Measurements from ENCODE around the gene TTC28. TPM values are rescaled to one million over a fixed set of nuclear protein-coding genes. Genes with fewer than 3 reads are reported as not detected.

Gene TTC28
- total RNA-seq, 1 experiment from 2014 or later = 0.12 TPM

- Histone ChIP-seq H3K9me2 (ENCODE audit: insufficient read depth) (no peaks in the 10 kb centered on the region), H3K9me3 (ENCODE audit: control insufficient read depth in 1 of 2, insufficient read depth in 1 of 2, low read depth in 1 of 2, low read length in 2 of 2) (no peaks in the 10 kb centered on the region), H3K36me3 (ENCODE audit: control insufficient read depth in 1 of 2, insufficient read depth in 2 of 2, low read length in 2 of 2) (no peaks in the 10 kb centered on the region), H3K4me3 (replicated peaks in 1 of 2; ENCODE audit: low read depth in 1 of 2, low read length in 2 of 2) (no peak overlapping the region), H3K9ac (ENCODE audit: low read length) (no peak overlapping the region), H4K20me1 (ENCODE audit: insufficient read depth) (no peaks in the 10 kb centered on the region), H3K4me1 (ENCODE audit: control insufficient read depth in 1 of 2, insufficient read depth in 2 of 2, low read length in 2 of 2) (no peaks in the 10 kb centered on the region), H3K27ac (ENCODE audit: low read depth, low read length) (no peak overlapping the region), H2AFZ (ENCODE audit: low read depth, low read length, poor library complexity, severe bottlenecking) (no peak overlapping the region), H3K27me3 (ENCODE audit: insufficient read depth, low read length) (peaks cover 56% of the 10 kb centered on the region), H3K4me2 (ENCODE audit: low read length) (no peak overlapping the region), H3K79me2 (ENCODE audit: insufficient read depth, low read length) (no peaks in the 10 kb centered on the region)
- CTCF ChIA-PET = interaction anchor here (3.0 kb wide), 1 partner anchor 19 kb away, joined by 9 read pairs; no protein-coding TSS in a partner anchor
- intact Hi-C loops (cut with micrococcal nuclease) = no loop called here
- BruUV-seq (replicated peaks) = no TSS peak
- POLR2A ChIA-PET = no interaction called here
- DNase-seq (ENCODE audit: low read depth, low spot score) = no peak
- ATAC-seq = no peak
- TF ChIP-seq RAD21 (IDR thresholded peaks at IDR 0.05; ENCODE audit: low read depth) = no peak
- TF ChIP-seq EZH2phosphoT487 (IDR thresholded peaks at IDR 0.05; ENCODE audit: borderline replicate concordance) = no peak
- no peak for TF ChIP-seq ZBTB33 (IDR thresholded peaks at IDR 0.05; ENCODE audit: extremely low read depth, insufficient replicate concordance, low read length)
- no peak for TF ChIP-seq SP1 (IDR thresholded peaks at IDR 0.05; ENCODE audit: low read depth)
- TF ChIP-seq SIN3A (IDR thresholded peaks at IDR 0.05; ENCODE audit: low read depth) = no peak
- TF ChIP-seq, protein P1, sequence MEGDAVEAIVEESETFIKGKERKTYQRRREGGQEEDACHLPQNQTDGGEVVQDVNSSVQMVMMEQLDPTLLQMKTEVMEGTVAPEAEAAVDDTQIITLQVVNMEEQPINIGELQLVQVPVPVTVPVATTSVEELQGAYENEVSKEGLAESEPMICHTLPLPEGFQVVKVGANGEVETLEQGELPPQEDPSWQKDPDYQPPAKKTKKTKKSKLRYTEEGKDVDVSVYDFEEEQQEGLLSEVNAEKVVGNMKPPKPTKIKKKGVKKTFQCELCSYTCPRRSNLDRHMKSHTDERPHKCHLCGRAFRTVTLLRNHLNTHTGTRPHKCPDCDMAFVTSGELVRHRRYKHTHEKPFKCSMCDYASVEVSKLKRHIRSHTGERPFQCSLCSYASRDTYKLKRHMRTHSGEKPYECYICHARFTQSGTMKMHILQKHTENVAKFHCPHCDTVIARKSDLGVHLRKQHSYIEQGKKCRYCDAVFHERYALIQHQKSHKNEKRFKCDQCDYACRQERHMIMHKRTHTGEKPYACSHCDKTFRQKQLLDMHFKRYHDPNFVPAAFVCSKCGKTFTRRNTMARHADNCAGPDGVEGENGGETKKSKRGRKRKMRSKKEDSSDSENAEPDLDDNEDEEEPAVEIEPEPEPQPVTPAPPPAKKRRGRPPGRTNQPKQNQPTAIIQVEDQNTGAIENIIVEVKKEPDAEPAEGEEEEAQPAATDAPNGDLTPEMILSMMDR (IDR thresholded peaks at IDR 0.05 in 2 of 3, conservative IDR thresholded peaks at IDR 0.05 in 1 of 3; ENCODE audit: borderline replicate concordance in 1 of 3, insufficient read depth in 1 of 3, low read depth in 2 of 3, low read length in 2 of 3) = no peak
- TF ChIP-seq EGR1 (IDR thresholded peaks at IDR 0.05; ENCODE audit: low read depth) = no peak
- no peak for TF ChIP-seq FOSL1 (IDR thresholded peaks at IDR 0.05; ENCODE audit: low read depth)
- TF ChIP-seq JUND (IDR thresholded peaks at IDR 0.05) = no peak
- no peak for TF ChIP-seq ZFX (IDR thresholded peaks at IDR 0.05)
- no peak for TF ChIP-seq ZNF274 (IDR thresholded peaks at IDR 0.05; ENCODE audit: low read depth, low read length)
- no peak for TF ChIP-seq YY1 (IDR thresholded peaks at IDR 0.05; ENCODE audit: extremely low read depth, insufficient replicate concordance, low read depth, low read length)
- TF ChIP-seq POLR2A (IDR thresholded peaks at IDR 0.05; ENCODE audit: borderline replicate concordance, extremely low read depth, insufficient read depth, insufficient read length) = no peak
- RAD21 ChIA-PET (ENCODE audit: low non-redundant PET in 1 of 2, low total read pairs in 2 of 2, uncharacterized antibody in 2 of 2, unreplicated experiment in 2 of 2) = no interaction called here
These were observed 585.9 kb downstream of the TTC28 start for GRCh38 chr22:28093711-28094110.
